ENCODE data around the gene TSPEAR.
"Not testable (repeated sequence)": the region's sequence is repeated elsewhere in the genome, so short reads cannot be mapped to it uniquely, and the experiment has no call there.

The TSPEAR gene

DNA sequence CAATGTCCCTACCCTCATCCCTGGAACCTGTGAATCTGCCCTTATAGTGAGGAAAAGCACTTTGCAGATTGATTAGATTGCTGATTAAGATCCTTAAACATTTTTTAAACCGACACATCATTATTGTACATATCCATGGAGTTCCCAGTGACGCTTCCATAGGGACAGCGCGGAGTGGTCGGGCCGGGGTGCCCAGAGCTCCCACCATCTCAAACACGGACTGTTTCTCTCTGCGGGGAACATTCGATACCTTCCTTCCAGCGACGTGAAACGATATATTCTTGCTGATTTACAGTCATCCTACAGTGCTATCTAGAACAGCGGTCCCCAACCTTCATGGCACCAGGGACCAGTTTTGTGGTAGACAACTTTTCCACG, 10.4 kb downstream of the TSPEAR start:
- DNase-seq: no peak

DNA sequence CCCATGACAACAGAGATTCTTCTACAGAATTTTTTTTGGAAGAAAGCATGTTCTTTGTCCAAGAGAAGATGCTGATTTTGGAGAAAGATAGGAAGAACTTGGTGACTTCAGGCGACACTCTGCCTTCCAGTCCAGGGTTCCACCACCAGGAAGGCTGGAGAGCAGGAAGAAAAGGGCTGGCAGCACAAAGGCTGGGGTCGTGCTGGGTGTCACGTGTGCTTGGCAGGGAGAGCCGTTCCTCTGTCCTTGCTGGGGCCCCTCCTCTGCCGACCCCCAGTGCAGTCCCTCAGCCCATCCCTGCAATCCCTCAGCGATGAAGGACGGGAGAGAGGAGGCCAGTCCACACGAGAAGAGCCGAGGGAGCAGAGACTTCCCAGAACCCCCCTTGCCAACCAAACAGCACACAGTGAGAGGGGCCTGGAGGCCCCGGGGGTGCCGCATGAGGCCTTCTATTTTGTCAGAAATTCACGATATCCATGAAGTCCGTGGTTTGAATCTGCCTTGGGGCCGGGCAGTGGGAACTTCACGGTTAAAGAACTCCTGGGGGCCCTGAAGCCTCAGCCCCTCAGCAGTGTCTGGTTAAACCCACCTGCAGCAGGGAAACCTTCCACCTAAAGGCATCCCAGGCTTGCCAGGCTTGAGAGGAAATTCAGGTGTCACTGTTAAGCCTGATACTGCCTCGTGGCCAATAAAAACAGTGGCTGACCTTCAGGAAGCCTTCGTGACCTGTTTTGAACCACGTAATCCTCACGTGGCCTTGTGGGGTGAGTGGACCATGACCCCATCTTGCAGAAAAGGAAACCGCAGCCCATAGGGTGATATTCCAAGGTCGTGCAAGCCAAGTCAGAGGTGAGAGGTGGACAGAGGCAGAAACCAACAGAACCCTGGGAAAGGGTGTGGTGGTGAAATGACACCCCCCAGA, 11.0 kb downstream of the TSPEAR start:
- DNase-seq: no peak

DNA sequence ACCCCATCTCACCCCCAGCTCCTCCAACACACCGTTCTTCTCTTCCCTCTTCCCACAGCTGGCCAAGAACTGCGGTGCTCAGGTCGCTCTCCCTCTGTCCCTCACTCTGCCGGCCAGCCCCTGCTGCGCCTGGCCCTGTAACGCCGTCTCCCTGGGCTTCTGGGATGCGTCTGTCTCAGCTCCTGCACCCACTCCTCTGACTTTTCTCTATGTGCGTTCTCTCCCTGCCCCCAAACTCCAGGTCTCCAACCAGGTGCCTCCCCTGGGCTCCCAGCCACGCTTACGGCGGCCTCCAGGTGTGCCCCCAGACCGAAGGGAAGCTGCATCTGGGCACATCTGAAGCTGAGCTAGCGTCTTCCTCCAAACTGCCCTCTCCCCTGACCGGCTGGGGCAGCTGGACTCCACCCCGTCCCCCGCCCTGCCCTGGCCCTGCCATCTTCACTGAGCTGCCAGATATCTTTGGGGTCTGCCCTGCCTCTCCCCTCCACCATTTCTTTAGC, 11.8 kb downstream of the TSPEAR start:
- DNase-seq: no peak

DNA sequence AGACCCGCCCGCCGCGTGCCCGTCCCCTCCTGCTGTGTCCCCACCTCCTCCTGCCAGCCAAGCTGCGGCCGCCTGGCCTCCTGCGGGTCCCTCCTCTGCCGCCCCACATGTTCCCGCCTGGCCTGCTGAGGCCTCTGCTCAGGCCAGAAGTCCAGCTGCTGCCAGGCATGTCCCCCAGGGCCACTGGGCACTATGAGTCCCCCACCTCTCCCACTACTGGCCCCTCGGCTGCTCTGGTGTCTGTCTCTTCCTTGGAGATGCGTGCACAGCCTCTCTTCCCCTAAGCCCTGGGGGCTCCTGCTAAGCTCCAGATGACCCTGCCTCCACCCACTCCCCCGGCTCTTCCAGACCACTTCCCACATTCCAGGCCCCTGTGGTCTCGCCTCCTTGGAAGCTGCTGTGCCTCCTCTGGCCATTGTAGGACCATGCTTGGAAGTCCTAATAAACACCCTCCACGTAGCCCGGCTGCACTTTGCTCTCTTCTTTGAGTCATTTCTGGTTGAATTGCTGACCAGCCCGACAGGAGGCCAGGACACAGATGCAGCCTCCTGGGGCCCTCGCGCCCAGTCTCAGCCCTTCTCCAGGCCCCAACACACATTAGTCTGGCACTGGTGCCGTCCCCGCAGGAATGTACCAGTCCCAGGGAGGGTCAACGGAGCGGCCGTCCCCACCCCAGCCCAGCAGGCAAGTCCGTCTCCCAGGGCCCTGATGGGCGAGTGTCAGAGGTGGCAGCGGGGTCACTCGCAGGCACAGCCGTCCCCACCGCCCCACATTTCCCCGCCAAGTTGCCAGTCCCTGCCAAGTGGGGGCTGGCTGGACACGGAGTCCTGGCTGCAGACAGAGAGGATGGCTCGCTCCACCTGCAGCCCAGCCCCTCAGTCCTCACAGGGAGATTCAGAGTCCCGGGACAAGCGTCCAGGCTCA, 13.3 kb downstream of the TSPEAR start:
- DNase-seq: no peak

DNA sequence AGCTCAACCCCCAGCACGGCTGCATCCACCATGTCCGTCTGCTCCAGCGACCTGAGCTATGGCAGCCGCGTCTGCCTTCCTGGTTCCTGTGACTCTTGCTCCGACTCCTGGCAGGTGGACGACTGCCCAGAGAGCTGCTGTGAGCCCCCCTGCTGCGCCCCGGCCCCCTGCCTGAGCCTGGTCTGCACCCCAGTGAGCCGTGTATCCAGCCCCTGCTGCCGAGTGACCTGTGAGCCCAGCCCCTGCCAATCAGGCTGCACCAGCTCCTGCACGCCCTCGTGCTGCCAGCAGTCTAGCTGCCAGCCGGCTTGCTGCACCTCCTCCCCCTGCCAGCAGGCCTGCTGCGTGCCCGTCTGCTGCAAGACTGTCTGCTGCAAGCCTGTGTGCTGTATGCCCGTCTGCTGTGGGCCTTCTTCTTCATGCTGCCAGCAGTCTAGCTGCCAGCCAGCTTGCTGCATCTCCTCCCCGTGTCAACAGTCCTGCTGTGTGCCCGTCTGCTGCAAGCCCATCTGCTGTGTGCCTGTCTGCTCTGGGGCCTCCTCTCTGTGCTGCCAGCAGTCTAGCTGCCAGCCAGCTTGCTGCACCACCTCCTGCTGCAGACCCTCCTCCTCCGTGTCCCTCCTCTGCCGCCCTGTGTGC, 14.1 kb downstream of the TSPEAR start, which contains the start of gene KRTAP10-12:
Gene KRTAP10-12, plus strand, starts transcription at position 1 of the 639 bp plus-strand sequence. Its CDS starts 30 bp downstream, at position 31.
- not testable (repeated sequence) for DNase-seq

DNA sequence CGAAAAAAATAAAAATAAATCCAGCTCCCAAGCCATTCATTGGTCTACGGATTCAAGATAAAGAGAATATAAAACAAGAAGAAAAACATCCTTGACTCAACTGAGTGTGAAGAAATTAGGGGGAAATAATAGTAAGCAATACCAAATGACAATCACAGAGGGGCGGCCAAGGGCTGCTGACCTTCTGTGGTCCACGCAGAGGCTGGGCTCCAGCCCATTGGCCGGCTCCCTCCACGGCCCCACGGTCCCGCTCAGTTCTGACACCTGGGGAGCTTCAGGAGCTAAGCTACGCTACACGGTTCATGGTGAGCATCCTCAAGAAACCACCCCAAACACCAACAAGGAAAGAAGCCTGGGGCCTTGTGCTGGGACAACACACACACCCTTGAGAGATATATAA, 14.8 kb downstream of the TSPEAR start:
- DNase-seq: no peak

DNA sequence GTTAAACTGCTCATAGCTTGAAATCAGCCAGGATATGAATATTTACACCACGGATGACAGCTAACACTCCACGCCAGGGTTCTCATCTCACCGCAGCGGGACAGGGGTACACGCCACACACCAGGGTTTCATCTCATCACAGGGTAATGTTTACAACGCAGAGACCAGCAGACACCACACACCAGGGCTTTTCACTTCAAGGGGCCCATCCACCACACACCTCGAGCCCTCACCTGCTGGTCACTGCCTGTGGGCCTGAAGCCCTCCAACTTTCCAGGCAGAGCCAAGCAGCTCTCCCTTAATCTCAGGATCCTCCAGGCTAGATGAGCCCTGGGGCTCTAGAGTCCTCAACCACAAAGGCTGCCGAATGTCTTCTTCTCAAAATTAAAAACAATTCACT, 15.7 kb downstream of the TSPEAR start:
- DNase-seq: no peak

DNA sequence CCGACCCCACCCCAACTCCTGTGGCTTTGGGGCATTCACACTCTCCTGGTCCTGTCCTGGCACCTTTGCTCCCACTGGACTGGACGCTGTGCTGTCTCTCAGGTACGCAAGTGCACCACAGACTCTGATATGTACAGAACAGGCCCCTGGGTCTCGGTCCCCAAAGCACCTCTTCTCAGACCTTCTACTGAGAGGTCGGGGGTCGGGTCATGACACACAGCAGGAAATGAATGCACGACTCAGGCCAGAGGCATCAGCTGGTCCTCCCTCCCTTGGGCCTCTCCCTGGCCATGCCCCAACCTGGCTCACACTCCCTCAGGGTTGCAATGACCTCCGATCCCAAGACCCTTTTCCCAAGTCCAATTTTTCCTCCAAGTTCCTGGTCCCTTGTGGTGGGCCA, 16.2 kb downstream of the TSPEAR start:
- no peak for DNase-seq

DNA sequence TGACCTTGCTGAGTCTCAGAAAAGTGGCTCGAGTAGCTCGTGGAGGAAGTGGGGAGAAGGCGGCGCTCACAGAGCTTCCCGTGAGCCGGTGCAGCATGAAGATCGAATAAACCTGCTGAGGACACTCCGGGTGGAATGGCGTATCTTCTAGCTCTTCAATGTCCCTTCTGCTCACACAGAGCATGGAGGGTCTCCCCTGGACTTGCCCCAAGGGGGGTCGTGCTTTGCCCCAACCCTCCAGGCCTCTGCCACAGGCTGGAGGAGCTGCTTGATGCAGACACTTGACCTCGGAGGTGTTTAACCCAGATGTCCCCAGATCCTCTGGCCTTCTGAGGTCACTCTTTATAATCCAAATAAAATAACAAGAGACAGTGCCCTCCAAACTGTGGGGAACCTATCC, 16.6 kb downstream of the TSPEAR start:
- DNase-seq: no peak

DNA sequence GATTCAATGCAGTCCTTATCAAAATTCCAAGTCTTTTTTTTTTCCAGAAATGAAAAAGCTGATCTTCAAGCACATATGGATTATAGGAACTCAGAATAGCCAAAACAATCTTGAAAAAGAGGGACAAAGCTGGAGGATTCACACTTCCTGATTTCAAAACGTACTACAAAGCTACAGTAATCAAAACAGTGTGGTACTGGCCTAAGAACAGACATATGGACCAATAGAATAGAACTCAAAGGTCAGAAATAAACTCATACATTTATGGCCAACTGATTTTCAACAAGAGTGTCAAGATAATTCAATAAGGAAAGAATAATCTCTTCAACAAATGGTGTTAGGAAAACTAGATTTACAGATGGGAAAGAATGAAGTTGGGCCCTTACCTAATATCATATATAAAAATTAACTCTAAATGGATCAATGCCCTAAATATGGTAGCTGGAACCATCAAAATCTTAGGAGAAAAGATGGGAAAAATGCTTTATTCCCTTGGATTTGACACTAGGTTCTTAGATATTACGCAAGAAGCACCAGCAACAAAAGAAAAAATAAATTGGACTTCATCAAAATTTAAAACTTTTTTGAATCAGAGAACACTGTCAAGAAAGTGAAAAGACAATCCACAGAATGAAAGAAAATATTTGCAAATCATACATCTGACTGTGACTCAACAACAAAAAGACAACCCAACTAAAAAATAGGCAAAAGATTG, 18.4 kb downstream of the TSPEAR start:
- DNase-seq: no peak

DNA sequence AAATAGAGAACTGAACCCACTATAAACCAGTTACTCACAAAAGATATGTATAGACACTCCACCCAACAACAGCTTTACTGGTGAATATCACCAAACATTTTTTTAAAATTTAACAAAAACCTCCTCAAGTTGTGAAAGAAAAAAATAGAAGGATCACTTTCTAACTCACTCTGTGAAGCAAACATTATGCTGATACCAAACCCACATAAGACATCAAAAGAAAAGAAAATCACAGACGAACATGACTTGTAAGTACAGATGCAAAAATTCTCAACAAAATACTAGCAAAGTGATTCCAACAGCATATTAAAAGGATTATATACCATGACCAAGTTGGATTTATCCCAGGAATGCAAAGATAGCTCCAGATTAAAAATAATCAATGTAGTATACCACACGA, 19.7 kb downstream of the TSPEAR start:
- no peak for DNase-seq

DNA sequence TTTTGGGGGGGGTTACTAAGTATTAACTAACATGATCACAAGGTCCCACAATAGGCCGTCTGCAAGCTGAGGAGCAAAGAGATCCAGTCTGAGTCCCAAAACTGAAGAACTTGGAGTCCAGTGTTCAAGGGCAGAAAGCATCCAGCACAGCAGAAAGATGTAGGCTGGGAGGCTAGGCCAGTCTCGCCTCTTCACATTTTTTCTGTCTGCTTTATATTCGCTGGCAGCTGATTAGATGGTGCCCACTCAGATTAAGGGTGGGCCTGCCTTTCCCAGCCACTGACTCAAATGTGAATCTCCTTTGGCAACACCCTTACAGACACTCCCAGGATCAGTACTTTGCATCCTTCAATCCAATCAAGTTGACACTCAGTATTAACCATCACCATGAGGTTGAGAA, 21.6 kb downstream of the TSPEAR start:
- not testable (repeated sequence) for DNase-seq

DNA sequence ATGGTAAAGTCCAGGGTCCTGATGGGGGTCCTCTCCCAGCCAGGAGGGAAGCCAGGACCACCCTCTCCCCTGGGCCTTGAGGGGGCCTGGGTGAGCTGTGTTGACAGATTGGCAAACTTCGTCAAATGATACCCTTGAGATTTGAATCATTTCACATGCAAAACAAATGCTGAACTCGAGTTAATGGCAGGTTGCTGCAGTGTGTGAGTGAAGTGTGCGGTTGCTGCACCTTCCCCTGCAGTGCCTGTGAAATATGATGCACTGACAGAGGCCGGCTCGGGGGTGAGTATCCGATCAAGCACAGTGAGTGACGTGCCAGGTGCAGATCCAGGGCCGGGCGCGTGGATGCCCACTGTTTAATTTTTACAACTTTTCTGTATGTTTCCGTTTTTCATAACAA, 23.7 kb downstream of the TSPEAR start:
- DNase-seq: no peak

DNA sequence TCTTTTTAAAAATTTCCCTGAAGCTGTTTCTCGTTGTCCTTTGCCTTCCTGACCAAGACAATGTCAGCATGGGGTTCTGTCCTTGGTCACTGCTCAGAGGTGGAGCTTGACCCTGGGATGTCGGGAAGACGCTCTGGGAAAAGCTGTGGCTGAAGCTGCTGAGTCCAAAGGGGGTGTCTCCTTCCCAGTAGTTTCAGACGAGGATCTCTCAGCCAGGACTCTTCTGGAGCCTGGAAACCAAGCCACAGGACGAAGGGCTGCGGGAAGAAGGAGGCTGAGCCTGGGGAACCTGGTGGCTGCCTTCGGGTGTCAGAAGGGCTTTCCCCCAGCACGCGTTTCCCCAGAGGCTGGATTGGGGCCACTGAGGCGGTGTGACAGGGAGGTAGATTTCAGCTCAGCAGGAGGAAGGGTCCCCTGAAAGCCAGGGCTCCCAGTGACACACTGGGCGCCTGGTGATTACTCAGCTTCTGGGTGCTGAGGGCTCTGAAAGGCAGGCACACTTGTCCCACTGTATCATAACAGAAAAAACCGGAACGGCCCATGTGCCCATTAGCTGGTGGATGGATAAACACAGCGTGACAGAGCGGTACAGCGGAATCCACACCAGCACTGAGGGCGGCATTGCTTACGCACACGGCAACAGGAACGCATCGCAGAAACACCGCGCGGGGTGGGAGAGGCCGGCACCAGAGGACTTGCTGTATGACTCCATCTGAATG, 24.4 kb downstream of the TSPEAR start:
- no peak for DNase-seq

DNA sequence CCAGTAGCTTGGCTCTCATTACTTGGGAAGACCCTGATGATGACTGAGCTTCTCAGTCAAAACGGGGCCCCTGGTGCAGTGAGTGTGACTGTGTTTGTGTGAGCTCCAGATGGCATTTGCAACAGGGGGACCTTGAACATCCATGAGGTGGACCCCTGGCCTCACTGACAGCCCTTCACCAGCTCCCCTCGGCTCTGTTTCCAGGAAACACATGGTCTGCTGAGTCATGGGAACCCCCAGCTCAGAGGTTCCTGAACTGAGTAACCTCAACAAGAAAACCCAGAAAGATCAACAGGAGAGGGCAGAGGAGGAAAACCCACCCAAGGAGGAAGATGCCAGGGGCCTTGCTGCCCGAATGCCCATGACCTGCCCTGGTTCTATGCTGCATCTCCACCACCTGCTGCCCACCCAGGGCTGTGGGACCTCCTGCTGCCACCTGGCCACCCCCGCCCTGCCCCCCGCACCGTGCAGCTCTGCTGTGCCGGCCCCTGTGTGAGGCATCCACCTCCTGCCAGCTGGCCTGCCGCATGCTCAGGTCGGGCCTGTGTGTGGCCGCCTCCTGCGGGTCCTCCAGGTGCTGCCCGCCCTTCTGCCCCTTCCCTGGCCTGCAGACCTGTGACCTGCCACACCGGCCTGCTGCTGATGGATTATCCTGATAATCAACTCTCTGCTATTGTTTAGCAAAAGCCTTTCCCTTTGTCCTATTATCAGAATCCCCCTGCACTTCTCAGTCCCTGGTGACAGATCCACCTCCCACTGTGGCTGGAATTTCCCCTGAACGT, 25.2 kb downstream of the TSPEAR start:
- no peak for DNase-seq

DNA sequence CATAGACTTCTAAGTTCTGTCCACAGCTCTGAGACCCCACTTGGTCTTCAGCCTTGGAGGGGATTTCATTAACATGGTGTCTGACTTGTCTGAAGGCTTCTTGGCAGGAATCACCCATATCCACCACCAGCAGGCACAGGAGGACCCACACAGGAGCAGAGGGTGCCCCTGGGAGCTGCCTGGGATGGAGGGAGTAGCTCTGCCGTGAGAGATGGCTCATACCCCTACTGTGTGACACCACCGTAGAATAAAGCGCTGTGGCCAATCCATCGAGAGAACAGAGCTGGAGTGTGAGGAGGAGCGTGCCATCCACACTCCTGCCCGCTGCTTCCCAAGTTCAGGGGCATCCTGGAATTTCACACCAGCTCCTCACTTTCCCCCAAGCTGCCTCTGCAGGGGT, 26.3 kb downstream of the TSPEAR start:
- not testable (repeated sequence) for DNase-seq

DNA sequence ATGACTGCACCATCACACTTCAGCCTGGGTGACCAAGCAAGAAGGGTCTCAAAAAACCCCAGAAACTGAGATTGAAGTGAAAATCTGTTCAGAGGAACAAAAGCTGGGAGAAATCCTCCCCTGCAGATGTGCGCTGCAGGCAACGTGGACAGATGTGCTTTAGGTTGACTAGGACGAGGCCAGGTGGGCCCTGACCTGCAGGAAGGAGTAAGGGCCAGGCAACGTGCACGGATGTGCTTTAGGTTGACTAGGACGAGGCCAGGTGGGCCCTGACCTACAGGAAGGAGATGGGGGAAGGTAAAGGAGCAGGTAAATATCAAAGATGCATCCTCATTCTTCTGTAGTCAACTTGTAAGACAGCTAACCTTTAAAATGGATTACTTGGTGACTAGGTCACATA, 26.9 kb downstream of the TSPEAR start:
- no peak for DNase-seq

DNA sequence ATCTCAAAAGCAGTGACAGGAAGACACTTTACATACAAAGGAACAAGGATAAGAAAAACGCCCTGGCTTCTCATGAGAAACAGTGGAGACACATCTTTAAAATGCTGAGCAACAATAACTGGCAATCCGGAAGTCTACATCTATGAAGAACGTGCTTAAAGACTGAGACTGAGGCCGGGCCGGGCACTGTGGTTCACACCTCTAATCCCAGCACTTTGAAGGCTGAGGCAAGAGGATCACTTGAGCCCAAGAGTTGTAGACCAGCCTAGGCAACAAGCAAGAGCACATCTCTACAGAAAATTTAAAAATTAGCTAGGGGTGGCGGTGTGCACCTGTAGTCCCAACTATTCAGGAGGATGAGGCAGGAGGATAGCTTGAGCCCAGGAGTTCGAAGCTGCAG, 27.3 kb downstream of the TSPEAR start:
- no peak for DNase-seq

DNA sequence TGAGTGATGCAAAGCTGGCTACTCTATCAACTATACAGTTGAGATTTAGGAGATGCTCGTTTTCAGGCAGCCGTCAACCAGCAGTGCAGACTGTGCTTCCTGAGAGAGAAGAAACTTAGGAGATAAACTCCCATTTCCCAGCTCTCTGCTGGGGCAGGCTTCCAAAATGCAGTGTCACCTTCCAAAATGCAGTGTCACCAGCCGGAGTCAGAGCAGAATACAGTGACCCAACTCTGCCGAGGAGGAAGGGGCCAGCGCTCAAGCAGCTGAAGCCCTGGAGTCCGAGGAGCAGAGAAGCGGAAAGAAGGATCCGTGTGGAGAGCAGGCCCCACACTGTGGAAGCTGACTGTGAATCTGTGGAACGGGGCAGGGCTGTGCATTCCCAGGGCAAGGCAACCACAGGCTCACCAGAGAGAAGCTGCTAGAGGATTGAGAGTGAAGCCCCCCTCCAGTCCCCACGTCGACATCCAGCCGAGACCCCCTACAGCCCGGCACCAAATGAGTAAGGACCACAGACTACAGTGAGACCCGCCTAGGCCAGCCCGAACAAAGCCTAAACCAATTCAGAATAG, 28.7 kb downstream of the TSPEAR start:
- no peak for DNase-seq

DNA sequence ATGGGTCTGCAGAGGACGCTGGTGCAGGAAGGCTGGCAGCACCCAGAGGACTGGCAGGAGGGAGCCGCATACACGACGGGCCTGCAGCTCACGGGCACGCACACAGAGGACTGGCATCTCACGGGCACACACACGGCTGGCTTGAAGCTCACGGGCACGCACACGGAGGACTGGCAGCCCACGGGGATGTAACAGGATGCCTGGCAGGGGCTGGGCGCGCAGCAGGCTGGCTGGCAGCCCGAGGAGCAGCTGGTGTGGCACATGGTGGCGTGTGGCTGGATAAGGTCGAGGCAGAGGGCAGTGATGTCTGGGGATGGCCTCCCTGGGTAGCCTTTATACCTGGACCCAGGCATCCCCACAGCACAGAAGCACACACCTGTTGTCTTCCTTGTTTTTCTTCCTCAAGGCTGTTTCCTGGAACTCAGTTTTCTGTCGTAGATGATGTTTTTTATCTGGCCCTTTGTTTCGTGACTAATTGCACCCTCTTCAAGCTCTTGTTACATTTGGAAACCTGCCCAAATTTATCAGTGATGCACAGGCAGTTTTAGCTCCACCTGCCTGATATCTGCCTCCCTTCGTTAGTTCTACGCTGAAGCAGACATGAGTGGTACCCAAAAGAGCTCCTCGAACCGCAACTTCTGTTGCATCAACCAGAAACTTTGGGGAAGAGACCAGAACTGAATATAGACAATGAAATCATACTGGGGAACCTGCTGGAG, 29.4 kb downstream of the TSPEAR start, which contains the start of gene KRTAP12-1:
Gene KRTAP12-1, minus strand, starts transcription at position 303 of the 719 bp plus-strand sequence. Its CDS starts 40 bp downstream, at position 263.
- DNase-seq: no peak

Data from GOT3 (cell line).